ENCODE measurements around the gene CST4. TPM values are rescaled to one million over a fixed set of nuclear protein-coding genes. Genes with fewer than 3 reads are reported as not detected.
A peak's percentile ranks its signal among the peaks of the same experiment; 100 is the strongest.
"Not testable (repeated sequence)": the region's sequence is repeated elsewhere in the genome, so short reads cannot be mapped to it uniquely, and the experiment has no call there.

CST4 gene
- polyA plus RNA-seq, 4 donors, result not detected

GRCh38 chr20:23645575-23645974, 43.3 kb downstream of the CST4 start:
- no peak for DNase-seq (ENCODE audit: low read depth in 4 of 4, low spot score in 3 of 4)

GRCh38 chr20:23644164-23644563, 44.7 kb downstream of the CST4 start:
- DNase-seq (ENCODE audit: low read depth in 4 of 4, low spot score in 3 of 4), result no peak

GRCh38 chr20:23643659-23644058, 45.2 kb downstream of the CST4 start:
- no peak for DNase-seq (ENCODE audit: low read depth in 4 of 4, low spot score in 3 of 4)

- no peak for DNase-seq (ENCODE audit: low read depth in 4 of 4, low spot score in 3 of 4)
Measured at GRCh38 chr20:23641936-23642751, 46.7 kb downstream of the CST4 start.

DNA sequence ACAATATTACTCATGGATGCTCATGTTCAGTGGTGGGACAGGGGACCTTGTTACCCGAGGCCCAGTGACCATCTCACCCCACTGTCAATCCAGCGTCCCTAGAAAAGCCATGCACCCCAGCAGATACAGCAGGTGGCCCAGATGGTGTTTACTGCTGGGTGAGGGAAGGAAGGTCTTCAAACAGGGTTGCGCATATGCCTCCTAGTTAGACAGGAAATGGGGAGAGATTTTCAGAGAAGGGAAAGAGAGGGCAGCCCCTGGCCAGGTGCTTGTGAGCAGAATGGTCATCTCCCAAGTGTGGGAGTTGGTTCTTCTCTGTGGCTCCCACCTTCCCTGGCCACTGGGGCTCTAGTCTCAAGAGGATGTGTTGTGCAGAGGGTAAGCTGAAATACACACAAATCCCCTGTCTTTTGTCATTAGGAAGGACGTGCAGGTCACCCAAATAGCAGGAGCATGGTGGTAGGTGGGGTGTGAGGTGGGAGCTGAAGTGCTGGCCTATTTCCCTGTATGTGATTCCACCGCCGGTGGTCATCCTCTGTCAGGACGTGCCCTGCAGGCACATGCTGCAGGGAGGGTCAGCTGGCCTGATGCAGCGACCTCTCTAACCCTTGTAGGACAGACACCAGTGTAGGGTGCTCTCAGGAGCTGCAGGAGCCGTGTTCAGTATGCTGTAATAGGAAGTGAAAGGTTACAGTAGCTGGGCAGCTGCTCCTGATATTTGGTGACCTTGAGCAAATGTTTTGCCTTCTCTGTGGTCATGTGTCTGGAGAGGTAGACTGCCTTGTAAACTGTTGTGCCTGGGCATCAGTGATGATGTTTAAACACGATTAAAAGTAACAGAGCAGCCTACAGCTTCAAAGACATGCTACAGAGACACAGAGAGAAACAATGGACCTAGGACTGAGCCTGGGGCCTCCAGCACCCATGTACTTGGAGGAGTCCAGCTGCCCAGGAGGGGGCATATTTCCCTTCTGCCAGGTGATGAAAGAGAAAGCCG, 47.9 kb downstream of the CST4 start:
- DNase-seq (ENCODE audit: low read depth in 4 of 4, low spot score in 3 of 4), result no peak

GRCh38 chr20:23640018-23640601, 48.7 kb downstream of the CST4 start:
- DNase-seq (ENCODE audit: low read depth in 4 of 4, low spot score in 3 of 4), result no peak

- no peak for DNase-seq (ENCODE audit: low read depth in 4 of 4, low spot score in 3 of 4)
Measured at GRCh38 chr20:23639490-23639958, 49.3 kb downstream of the CST4 start.

DNA sequence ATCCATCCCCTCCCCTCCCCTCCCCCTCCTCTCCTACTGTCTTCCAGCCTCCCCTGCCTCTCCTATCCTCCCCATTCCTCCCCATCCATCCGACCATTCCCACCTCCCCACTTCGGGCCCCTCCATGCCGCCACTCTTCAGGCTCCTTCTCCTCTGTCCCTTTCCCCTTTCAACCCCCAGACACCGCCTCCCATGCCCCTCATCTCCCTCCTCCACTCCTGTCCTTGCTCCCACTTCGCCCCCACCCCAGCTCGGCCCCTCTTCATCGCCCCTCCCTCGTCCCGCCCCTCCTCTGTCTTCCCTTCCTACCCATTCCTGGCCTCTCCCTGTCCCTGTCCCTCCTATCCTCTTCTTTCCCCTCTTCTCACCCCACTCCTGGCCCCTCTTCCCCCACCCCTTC, 50.5 kb downstream of the CST4 start:
- DNase-seq (ENCODE audit: low read depth in 4 of 4, low spot score in 3 of 4), result no peak

DNA sequence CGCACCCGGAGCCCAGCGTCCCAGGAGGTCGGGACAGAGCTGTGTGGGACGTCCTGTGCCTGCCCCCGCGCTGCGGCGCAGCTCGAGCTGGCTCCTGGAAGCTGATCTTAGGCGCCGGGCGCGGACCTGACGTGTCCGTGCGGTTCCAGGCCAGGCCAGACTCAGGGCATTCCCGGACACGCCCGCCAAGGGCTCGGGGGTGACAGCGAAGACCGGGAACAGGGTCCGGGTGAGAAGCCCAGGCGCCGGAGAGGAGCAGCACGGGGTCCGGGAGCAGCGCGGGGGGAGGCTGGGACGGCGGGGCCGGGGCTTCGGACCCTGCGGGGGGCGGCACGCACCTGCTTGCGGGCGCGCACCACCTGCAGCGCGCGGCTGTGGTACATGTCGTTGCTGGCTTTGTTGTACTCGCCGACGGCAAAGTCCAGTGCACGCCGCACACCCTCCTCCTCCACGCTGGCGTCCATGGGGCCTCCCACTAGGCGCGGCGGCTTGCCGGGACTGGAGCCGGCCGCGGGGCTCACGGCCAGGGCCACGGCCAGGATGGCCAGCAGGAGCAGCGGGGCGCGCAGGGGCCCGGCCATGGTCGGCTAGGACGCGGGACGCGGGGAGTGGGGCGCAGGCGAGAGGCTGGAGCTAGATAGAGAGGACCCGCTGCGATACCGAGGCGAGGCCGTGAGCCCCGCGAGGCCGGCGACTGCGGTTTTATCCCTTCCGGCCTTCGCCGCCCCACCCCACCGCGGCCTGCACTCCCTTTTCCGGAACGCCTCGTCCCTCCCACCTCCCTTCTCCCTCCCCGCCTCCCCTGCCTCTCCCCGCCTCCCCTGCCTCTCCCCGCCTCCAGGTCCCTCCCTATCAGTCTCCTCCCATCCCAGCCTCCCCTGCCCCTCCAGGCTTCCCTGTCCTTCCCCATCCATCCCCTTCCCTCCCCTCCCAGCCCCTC, 51.3 kb downstream of the CST4 start, which contains the start of gene CST3:
Gene CST3, minus strand, starts transcription at position 674 of the 940 bp plus-strand sequence. Its CDS starts 93 bp downstream, at position 581.
- peak; percentile 64 to 70 (median 68) for DNase-seq (ENCODE audit: low read depth in 4 of 4, low spot score in 3 of 4)

GRCh38 chr20:23636908-23637281, 51.9 kb downstream of the CST4 start:
- no peak for DNase-seq (ENCODE audit: low read depth in 4 of 4, low spot score in 3 of 4)

DNA sequence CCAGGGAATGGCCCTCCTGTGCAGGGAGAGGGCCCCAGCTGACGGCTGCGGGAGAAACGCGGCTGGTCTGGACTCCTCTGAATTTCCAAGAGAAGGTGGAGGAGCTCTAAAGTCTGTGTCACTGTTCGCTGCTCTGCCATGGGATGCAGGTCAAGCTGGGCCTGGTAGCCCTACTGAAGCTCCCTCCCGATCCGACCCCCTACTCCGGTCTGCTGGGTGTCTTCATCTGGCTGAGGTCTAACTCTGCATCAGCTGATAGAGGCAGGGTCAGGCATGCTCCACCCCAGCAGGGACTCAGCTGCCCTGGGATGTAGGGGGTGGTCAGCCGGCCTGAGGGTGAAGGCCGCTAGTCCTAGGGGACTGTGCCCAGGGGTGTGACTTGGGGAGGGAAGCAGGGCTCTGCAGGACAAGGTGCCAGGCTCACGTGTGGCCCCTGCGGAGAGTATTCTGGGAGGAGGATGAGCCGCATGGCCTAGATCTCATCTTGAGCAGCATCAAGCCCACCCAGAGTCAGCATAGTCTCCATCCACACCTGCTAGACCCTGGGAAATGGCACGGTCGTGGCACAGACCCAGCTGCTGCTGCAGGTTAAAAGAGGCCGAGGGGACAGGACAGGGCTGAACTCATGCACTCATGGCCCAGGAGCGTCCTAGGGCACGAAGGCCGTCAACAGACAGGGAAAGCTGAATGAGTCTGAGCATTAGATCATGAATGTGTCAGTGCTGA, 52.5 kb downstream of the CST4 start:
- no peak for DNase-seq (ENCODE audit: low read depth in 4 of 4, low spot score in 3 of 4)

- DNase-seq (ENCODE audit: low read depth in 4 of 4, low spot score in 3 of 4), result not testable (repeated sequence)
Measured at GRCh38 chr20:23635768-23636090, 53.1 kb downstream of the CST4 start.

Other genes with a start within 250 kb of the CST4 start
- not detected for gene CSTL1, start 249.4 kb downstream of the CST4 start, polyA plus RNA-seq (ENCODE audit: insufficient read length in 4 of 4)
- gene CST11, start 236.2 kb downstream of the CST4 start, polyA plus RNA-seq (ENCODE audit: insufficient read length in 4 of 4), result not detected
- not detected for gene CST8, start 197.9 kb downstream of the CST4 start, polyA plus RNA-seq (ENCODE audit: insufficient read length in 4 of 4)
- not detected for gene CST9L, start 120.6 kb downstream of the CST4 start, polyA plus RNA-seq (ENCODE audit: insufficient read length in 4 of 4)
- gene CST9, start 83.1 kb downstream of the CST4 start, polyA plus RNA-seq (ENCODE audit: insufficient read length in 4 of 4), result not detected
- 100 to 1,000 TPM; 129 to 191 (median 160) TPM for gene CST3, start 51.1 kb downstream of the CST4 start, polyA plus RNA-seq (ENCODE audit: insufficient read length in 4 of 4)
- gene CST1, start 61.9 kb upstream of the CST4 start, polyA plus RNA-seq (ENCODE audit: insufficient read length in 4 of 4), result not detected
- not detected for gene CST2, start 137.7 kb upstream of the CST4 start, polyA plus RNA-seq (ENCODE audit: insufficient read length in 4 of 4)
- gene CST5, start 190.7 kb upstream of the CST4 start, polyA plus RNA-seq (ENCODE audit: insufficient read length in 4 of 4), result under 1 TPM in 3 of 4 donors, not detected in 1; 0.27 to 0.52 (median 0.32) TPM

All from left renal pelvis (tissue), 4 donors.